ENCODE measurements around the gene TAF4. TPM values are rescaled to one million over a fixed set of nuclear protein-coding genes. Genes with fewer than 3 reads are reported as not detected.

The TAF4 gene
- total RNA-seq, 1 experiment from 2014 or later = 19.5 TPM

DNA sequence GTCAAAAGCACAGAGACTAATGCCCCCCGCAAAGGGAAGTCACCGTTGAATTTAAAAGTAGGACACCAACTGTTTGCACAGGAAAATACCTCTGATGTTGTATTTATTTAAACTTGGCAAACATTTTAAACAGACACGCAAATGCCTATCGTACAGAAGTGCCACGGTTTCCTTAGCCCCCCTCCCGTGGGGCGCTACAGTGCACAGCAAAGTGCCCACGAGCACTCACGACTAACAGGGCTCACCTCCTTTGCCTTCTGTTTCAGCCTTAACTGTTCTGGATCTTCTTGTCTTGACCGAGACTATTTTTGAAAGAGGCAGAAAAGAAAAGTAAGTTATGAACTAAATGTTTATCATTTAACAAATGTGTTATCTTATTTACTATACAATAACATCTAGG lies 67.8 kb downstream of the TAF4 start:
- Histone ChIP-seq H3K4me1 (ENCODE audit: low read length) (no peaks in the 10 kb centered on the region), H2AFZ (ENCODE audit: low read length) (no peak overlapping the region), H3K36me3 (ENCODE audit: insufficient read depth, low read length) (peaks cover 32% of the 10 kb centered on the region), H3K27ac (ENCODE audit: low read length) (no peak overlapping the region), H3K9me3 (ENCODE audit: low read length) (no peaks in the 10 kb centered on the region), H3K9ac (ENCODE audit: low read length) (no peak overlapping the region), H3K9me2 (replicated peaks; ENCODE audit: insufficient read depth, low read length) (no peaks in the 10 kb centered on the region), H3K27me3 (ENCODE audit: low read length) (no peaks in the 10 kb centered on the region), H4K20me1 (ENCODE audit: insufficient read depth, low read depth, low read length) (no peaks in the 10 kb centered on the region), H3K79me2 (ENCODE audit: low read length) (0 out of 2 replicates have a peak, but pooled peaks cover 11% of the 10 kb centered on the region), H3K4me3 (ENCODE audit: low read length) (no peak overlapping the region), H3K4me2 (ENCODE audit: low read depth, low read length, poor library complexity, severe bottlenecking) (no peak overlapping the region)
- DNase-seq = no peak

DNA sequence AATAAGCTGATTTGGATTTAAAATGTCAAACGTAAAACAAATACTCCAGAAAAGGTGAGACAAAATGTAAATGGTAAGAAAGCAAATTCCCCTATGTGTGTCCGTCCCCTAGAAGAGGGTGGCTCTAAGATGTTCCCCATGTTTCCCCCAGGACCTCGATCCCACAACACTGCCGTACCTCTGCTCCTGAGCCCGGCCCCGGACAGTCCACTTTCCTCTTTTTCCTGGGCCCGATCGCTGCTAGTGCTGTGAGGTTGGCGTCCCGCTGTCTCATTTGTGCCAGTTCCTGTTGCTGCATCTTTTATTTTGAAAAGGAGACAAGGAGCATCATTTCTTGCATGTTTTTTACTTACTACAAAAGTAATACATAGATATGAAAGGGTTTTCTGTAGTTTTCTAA lies 68.3 kb downstream of the TAF4 start:
- no peaks in the 10 kb centered on the region for H3K27me3 ChIP-seq (ENCODE audit: low read length)
- H3K4me2 ChIP-seq (ENCODE audit: low read depth, low read length, poor library complexity, severe bottlenecking) = no peak overlapping the region
- H3K79me2 ChIP-seq (ENCODE audit: low read length) = peaks cover 15% of the 10 kb centered on the region; the same call in 1 of the 2 replicates
- no peak overlapping the region for H3K9ac ChIP-seq (ENCODE audit: low read length)
- H2AFZ ChIP-seq (ENCODE audit: low read length) = no peak overlapping the region
- H3K27ac ChIP-seq (ENCODE audit: low read length) = no peak overlapping the region
- no peaks in the 10 kb centered on the region for H4K20me1 ChIP-seq (ENCODE audit: insufficient read depth, low read depth, low read length)
- H3K4me3 ChIP-seq (ENCODE audit: low read length) = no peak overlapping the region
- H3K9me3 ChIP-seq (ENCODE audit: low read length) = no peaks in the 10 kb centered on the region
- no peaks in the 10 kb centered on the region for H3K9me2 ChIP-seq (replicated peaks; ENCODE audit: insufficient read depth, low read length)
- peaks cover 27% of the 10 kb centered on the region for H3K36me3 ChIP-seq (ENCODE audit: insufficient read depth, low read length)
- no peak for DNase-seq
- H3K4me1 ChIP-seq (ENCODE audit: low read length) = no peaks in the 10 kb centered on the region

DNA sequence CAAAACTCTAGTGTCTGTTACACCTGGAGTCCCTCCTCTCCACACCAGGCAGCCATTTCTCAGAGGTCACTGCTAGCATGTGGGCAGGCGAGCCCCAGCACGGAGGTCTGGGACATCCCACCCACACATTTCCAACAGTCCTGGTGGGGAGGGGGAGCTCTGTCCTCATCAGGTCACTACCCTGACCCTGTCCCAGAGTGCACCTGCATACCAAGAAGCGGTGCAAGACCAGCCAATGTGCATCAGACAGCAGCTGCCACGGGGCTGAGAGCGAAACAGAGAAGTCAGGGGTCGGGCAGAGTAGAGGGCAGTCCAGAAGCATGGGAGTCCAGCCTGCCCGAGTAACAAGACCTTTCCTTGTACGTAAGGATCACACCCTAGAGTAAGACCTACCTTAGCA lies 71.1 kb downstream of the TAF4 start:
- no peak overlapping the region for H3K4me3 ChIP-seq (ENCODE audit: low read length)
- no peaks in the 10 kb centered on the region for H3K27me3 ChIP-seq (ENCODE audit: low read length)
- H2AFZ ChIP-seq (ENCODE audit: low read length) = no peak overlapping the region
- H3K4me1 ChIP-seq (ENCODE audit: low read length) = no peaks in the 10 kb centered on the region
- no peak for DNase-seq
- H3K4me2 ChIP-seq (ENCODE audit: low read depth, low read length, poor library complexity, severe bottlenecking) = no peak overlapping the region
- H3K36me3 ChIP-seq (ENCODE audit: insufficient read depth, low read length) = peaks cover 22% of the 10 kb centered on the region
- peaks cover 20% of the 10 kb centered on the region; the same call in 1 of the 2 replicates for H3K79me2 ChIP-seq (ENCODE audit: low read length)
- no peaks in the 10 kb centered on the region for H3K9me3 ChIP-seq (ENCODE audit: low read length)
- H4K20me1 ChIP-seq (ENCODE audit: insufficient read depth, low read depth, low read length) = no peaks in the 10 kb centered on the region
- H3K9me2 ChIP-seq (replicated peaks; ENCODE audit: insufficient read depth, low read length) = no peaks in the 10 kb centered on the region
- no peak overlapping the region for H3K9ac ChIP-seq (ENCODE audit: low read length)
- H3K27ac ChIP-seq (ENCODE audit: low read length) = no peak overlapping the region

DNA sequence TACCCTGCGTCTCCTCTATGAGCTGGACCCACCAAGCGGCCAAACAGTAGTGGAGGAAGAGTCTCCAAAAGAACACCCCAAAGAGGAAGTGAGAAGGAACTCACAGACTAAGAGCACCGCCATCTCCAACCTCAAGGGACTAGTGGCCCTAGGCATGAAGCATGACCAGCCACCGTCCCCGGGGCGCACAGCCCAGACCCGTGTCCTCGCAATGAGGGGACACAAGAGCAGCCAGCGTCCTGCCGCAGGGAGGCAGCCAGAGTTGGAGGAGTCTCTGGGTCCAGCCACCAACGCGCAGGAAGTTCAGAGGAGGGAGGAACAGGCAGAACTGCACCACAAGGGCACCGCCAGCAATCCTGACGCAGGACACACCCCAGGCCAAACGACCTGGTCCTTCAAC lies 72.6 kb downstream of the TAF4 start:
- Histone ChIP-seq H3K9ac (ENCODE audit: low read length) (no peak overlapping the region), H3K36me3 (ENCODE audit: insufficient read depth, low read length) (peaks cover 14% of the 10 kb centered on the region)

DNA sequence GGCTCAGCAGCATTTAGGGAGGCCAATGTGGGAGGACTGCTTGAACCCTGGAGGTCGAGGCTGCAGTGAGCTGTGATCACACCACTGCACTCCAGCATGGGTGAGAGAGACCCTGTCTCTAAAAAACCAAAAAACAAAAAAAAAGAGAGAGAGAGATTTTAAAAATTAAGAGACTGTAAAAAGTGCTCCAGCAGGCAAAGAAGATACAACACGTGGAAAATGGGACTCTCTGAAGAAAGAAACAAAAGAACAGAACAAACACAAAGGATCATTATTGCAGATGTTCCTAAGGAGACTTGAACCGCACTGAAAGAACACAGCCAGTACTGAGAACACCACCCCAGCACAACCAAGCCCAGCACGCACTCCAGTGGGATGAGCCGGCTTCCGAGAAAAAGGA lies 74.2 kb downstream of the TAF4 start:
- Histone ChIP-seq H3K4me2 (ENCODE audit: low read depth, low read length, poor library complexity, severe bottlenecking) (no peak overlapping the region), H3K79me2 (ENCODE audit: low read length) (peaks cover 22% of the 10 kb centered on the region; the same call in 1 of the 2 replicates), H3K4me1 (ENCODE audit: low read length) (no peaks in the 10 kb centered on the region), H3K9me3 (ENCODE audit: low read length) (no peaks in the 10 kb centered on the region), H3K27me3 (ENCODE audit: low read length) (no peaks in the 10 kb centered on the region), H3K4me3 (ENCODE audit: low read length) (no peak overlapping the region), H3K9ac (ENCODE audit: low read length) (no peak overlapping the region), H4K20me1 (ENCODE audit: insufficient read depth, low read depth, low read length) (no peaks in the 10 kb centered on the region), H3K9me2 (replicated peaks; ENCODE audit: insufficient read depth, low read length) (no peaks in the 10 kb centered on the region), H2AFZ (ENCODE audit: low read length) (no peak overlapping the region), H3K36me3 (ENCODE audit: insufficient read depth, low read length) (peaks cover 14% of the 10 kb centered on the region), H3K27ac (ENCODE audit: low read length) (no peak overlapping the region)
- DNase-seq = no peak

More for the DNA sequence above, 72.6 kb downstream of the TAF4 start:
- no peak overlapping the region for H3K4me3 ChIP-seq (ENCODE audit: low read length)
- no peaks in the 10 kb centered on the region for H3K9me2 ChIP-seq (replicated peaks; ENCODE audit: insufficient read depth, low read length)
- H3K4me2 ChIP-seq (ENCODE audit: low read depth, low read length, poor library complexity, severe bottlenecking) = no peak overlapping the region
- no peaks in the 10 kb centered on the region for H3K4me1 ChIP-seq (ENCODE audit: low read length)
- H4K20me1 ChIP-seq (ENCODE audit: insufficient read depth, low read depth, low read length) = no peaks in the 10 kb centered on the region
- H2AFZ ChIP-seq (ENCODE audit: low read length) = no peak overlapping the region
- no peaks in the 10 kb centered on the region for H3K27me3 ChIP-seq (ENCODE audit: low read length)
- H3K27ac ChIP-seq (ENCODE audit: low read length) = no peak overlapping the region
- H3K9me3 ChIP-seq (ENCODE audit: low read length) = no peaks in the 10 kb centered on the region
- H3K79me2 ChIP-seq (ENCODE audit: low read length) = peaks cover 20% of the 10 kb centered on the region; the same call in 1 of the 2 replicates
- DNase-seq = no peak

DNA sequence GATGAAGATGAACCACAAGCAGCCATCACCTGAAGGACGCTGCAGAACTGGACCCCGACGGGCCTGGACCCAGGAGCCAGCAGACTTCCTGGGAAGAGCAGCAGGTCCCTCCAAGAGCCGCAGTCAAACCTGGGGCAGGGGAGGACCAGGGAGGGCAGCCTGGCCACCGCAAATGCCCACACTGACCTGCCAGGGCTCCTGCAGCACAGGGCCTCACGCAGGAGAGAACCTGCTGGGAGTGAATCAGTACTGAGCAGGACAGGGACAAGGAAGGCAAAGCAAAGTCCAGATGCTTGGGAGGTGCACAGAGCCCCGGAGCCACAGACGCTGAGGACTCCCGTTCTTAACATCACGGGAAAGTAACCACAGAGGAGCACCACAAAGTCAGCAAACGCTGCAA lies 75.2 kb downstream of the TAF4 start:
- Histone ChIP-seq H3K4me3 (ENCODE audit: low read length) (no peak overlapping the region), H3K27ac (ENCODE audit: low read length) (no peak overlapping the region), H2AFZ (ENCODE audit: low read length) (no peak overlapping the region), H4K20me1 (ENCODE audit: insufficient read depth, low read depth, low read length) (peaks cover 3% of the 10 kb centered on the region; the same call in 1 of the 2 replicates), H3K9me2 (replicated peaks; ENCODE audit: insufficient read depth, low read length) (no peaks in the 10 kb centered on the region), H3K9me3 (ENCODE audit: low read length) (no peaks in the 10 kb centered on the region), H3K79me2 (ENCODE audit: low read length) (peaks cover 22% of the 10 kb centered on the region; the same call in 1 of the 2 replicates), H3K36me3 (ENCODE audit: insufficient read depth, low read length) (peaks cover 14% of the 10 kb centered on the region), H3K4me2 (ENCODE audit: low read depth, low read length, poor library complexity, severe bottlenecking) (no peak overlapping the region), H3K4me1 (ENCODE audit: low read length) (no peaks in the 10 kb centered on the region), H3K9ac (ENCODE audit: low read length) (no peak overlapping the region), H3K27me3 (ENCODE audit: low read length) (no peaks in the 10 kb centered on the region)
- DNase-seq = no peak

DNA sequence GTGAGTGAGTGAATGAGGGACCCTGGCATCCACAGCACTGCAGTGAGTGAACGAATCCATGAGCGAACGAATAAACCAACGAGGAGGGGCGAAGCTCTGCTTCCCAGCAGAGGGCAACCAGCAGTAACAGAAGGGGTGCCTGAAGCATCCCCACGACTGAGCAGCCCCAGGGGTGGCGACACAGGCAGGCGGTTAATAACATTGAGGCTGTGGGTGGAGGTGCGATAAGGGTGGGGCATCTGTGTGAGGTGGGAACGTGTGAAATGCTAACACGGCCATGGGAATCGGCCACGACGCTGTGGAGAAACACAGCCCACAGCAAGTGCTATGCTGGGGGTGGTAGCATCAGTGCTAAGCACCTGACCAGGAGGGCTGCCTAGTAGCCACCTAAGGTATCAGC lies 75.9 kb downstream of the TAF4 start:
- Histone ChIP-seq H3K9me2 (replicated peaks; ENCODE audit: insufficient read depth, low read length) (no peaks in the 10 kb centered on the region), H3K4me3 (ENCODE audit: low read length) (no peak overlapping the region), H3K9me3 (ENCODE audit: low read length) (no peaks in the 10 kb centered on the region), H3K79me2 (ENCODE audit: low read length) (peaks cover 17% of the 10 kb centered on the region; the same call in 1 of the 2 replicates), H3K4me1 (ENCODE audit: low read length) (no peaks in the 10 kb centered on the region), H4K20me1 (ENCODE audit: insufficient read depth, low read depth, low read length) (peaks cover 4% of the 10 kb centered on the region; the same call in 1 of the 2 replicates), H3K27me3 (ENCODE audit: low read length) (no peaks in the 10 kb centered on the region), H2AFZ (ENCODE audit: low read length) (no peak overlapping the region), H3K4me2 (ENCODE audit: low read depth, low read length, poor library complexity, severe bottlenecking) (no peak overlapping the region), H3K27ac (ENCODE audit: low read length) (no peak overlapping the region), H3K9ac (ENCODE audit: low read length) (no peak overlapping the region), H3K36me3 (ENCODE audit: insufficient read depth, low read length) (peaks cover 11% of the 10 kb centered on the region)
- no peak for DNase-seq

DNA sequence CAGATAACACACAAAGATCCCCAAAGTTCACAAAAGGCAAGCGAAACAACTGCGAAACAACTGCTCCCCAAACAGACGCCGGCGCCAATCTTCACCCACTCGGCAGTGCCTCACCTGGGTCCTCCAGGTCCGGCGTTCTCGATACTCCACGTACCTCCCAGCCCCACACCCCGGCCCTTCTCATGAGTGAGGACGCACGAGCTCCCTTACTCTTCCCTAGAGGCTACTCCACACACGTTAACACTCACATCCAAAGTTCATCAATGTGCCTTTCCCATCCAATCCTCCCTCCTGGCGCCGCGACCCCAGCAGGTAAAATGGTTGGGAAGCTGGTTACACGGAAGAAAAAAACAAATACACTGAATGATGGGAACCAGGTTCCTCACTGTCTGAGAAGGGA lies 77.0 kb downstream of the TAF4 start:
- Histone ChIP-seq H3K4me1 (ENCODE audit: low read length) (no peaks in the 10 kb centered on the region), H3K27ac (ENCODE audit: low read length) (no peak overlapping the region), H3K27me3 (ENCODE audit: low read length) (no peaks in the 10 kb centered on the region), H3K79me2 (ENCODE audit: low read length) (peaks cover 20% of the 10 kb centered on the region; the same call in 1 of the 2 replicates), H4K20me1 (ENCODE audit: insufficient read depth, low read depth, low read length) (peaks cover 4% of the 10 kb centered on the region; the same call in 1 of the 2 replicates), H3K9me3 (ENCODE audit: low read length) (no peaks in the 10 kb centered on the region), H3K36me3 (ENCODE audit: insufficient read depth, low read length) (peaks cover 7% of the 10 kb centered on the region; the same call in 1 of the 2 replicates), H3K4me2 (ENCODE audit: low read depth, low read length, poor library complexity, severe bottlenecking) (no peak overlapping the region), H3K4me3 (ENCODE audit: low read length) (no peak overlapping the region), H3K9ac (ENCODE audit: low read length) (no peak overlapping the region), H2AFZ (ENCODE audit: low read length) (no peak overlapping the region), H3K9me2 (replicated peaks; ENCODE audit: insufficient read depth, low read length) (no peaks in the 10 kb centered on the region)
- no peak for DNase-seq
